ENCODE results near the gene NXN. TPM values are rescaled to one million over a fixed set of nuclear protein-coding genes. Genes with fewer than 3 reads are reported as not detected.

Gene NXN
- total RNA-seq, 1 experiment from 2014 or later: 126 TPM

GRCh38 chr17:1000597-1001461 lies 21.3 kb upstream of the NXN start:
- in situ Hi-C loops (cut with HindIII; ENCODE audit: low pct_unique_long_range_greater_than_20kb, low sequenced_read_pairs) (no loop called here), intact Hi-C loops (cut with micrococcal nuclease; ENCODE audit: unreplicated experiment) (no loop called here)
- no TSS peak for BruUV-seq (replicated peaks)
- H3K27ac ChIP-seq (ENCODE audit: low read length): no peak overlapping the region
- ChIA-PET CTCF (interaction anchor here (0.5 to 0.6 kb wide), 2 partner anchors 51 to 218 kb away, joined by 3 to 10 read pairs; no protein-coding TSS in a partner anchor), POLR2A (no interaction called here)
- ATAC-seq (no peak), DNase-seq (ENCODE audit: low read depth, low spot score) (no peak)
- TF ChIP-seq, protein P1, sequence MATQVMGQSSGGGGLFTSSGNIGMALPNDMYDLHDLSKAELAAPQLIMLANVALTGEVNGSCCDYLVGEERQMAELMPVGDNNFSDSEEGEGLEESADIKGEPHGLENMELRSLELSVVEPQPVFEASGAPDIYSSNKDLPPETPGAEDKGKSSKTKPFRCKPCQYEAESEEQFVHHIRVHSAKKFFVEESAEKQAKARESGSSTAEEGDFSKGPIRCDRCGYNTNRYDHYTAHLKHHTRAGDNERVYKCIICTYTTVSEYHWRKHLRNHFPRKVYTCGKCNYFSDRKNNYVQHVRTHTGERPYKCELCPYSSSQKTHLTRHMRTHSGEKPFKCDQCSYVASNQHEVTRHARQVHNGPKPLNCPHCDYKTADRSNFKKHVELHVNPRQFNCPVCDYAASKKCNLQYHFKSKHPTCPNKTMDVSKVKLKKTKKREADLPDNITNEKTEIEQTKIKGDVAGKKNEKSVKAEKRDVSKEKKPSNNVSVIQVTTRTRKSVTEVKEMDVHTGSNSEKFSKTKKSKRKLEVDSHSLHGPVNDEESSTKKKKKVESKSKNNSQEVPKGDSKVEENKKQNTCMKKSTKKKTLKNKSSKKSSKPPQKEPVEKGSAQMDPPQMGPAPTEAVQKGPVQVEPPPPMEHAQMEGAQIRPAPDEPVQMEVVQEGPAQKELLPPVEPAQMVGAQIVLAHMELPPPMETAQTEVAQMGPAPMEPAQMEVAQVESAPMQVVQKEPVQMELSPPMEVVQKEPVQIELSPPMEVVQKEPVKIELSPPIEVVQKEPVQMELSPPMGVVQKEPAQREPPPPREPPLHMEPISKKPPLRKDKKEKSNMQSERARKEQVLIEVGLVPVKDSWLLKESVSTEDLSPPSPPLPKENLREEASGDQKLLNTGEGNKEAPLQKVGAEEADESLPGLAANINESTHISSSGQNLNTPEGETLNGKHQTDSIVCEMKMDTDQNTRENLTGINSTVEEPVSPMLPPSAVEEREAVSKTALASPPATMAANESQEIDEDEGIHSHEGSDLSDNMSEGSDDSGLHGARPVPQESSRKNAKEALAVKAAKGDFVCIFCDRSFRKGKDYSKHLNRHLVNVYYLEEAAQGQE (IDR thresholded peaks at IDR 0.05; ENCODE audit: insufficient read depth in 1 of 2, low read depth in 2 of 2, low read length in 1 of 2): no peak
- no peak for TF ChIP-seq POLR2AphosphoS5 (IDR thresholded peaks at IDR 0.05; ENCODE audit: low read depth, low read length)
- TF ChIP-seq SIN3A (IDR thresholded peaks at IDR 0.05; ENCODE audit: borderline replicate concordance, insufficient read depth, low read depth, low read length): no peak
- TF ChIP-seq, protein P2, sequence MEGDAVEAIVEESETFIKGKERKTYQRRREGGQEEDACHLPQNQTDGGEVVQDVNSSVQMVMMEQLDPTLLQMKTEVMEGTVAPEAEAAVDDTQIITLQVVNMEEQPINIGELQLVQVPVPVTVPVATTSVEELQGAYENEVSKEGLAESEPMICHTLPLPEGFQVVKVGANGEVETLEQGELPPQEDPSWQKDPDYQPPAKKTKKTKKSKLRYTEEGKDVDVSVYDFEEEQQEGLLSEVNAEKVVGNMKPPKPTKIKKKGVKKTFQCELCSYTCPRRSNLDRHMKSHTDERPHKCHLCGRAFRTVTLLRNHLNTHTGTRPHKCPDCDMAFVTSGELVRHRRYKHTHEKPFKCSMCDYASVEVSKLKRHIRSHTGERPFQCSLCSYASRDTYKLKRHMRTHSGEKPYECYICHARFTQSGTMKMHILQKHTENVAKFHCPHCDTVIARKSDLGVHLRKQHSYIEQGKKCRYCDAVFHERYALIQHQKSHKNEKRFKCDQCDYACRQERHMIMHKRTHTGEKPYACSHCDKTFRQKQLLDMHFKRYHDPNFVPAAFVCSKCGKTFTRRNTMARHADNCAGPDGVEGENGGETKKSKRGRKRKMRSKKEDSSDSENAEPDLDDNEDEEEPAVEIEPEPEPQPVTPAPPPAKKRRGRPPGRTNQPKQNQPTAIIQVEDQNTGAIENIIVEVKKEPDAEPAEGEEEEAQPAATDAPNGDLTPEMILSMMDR (IDR thresholded peaks at IDR 0.05): no peak
- H3K4me3 ChIP-seq (ENCODE audit: low read depth in 2 of 2, low read length in 2 of 2): no peak overlapping the region
- H3K36me3 ChIP-seq (ENCODE audit: control insufficient read depth, insufficient read depth, low read length): peaks cover 6% of the 10 kb centered on the region
- no peaks in the 10 kb centered on the region for H3K27me3 ChIP-seq (ENCODE audit: control insufficient read depth, insufficient read depth, low read length)
- H3K4me1 ChIP-seq (ENCODE audit: control insufficient read depth, insufficient read depth, low read length): peaks cover 64% of the 10 kb centered on the region
- H3K9me3 ChIP-seq (ENCODE audit: control insufficient read depth, insufficient read depth, low read depth, low read length): no peaks in the 10 kb centered on the region

- ATAC-seq (no peak), DNase-seq (ENCODE audit: low read depth, low spot score) (no peak)
- BruUV-seq (replicated peaks): no TSS peak
- Histone ChIP-seq H3K4me1 (ENCODE audit: control insufficient read depth, insufficient read depth, low read length) (peaks cover 40% of the 10 kb centered on the region), H3K4me3 (ENCODE audit: low read depth in 2 of 2, low read length in 2 of 2) (peak overlapping the region; percentile 92 to 98), H3K9me3 (ENCODE audit: control insufficient read depth, insufficient read depth, low read depth, low read length) (no peaks in the 10 kb centered on the region), H3K27me3 (ENCODE audit: control insufficient read depth, insufficient read depth, low read length) (no peaks in the 10 kb centered on the region), H3K27ac (ENCODE audit: low read length) (peak overlapping the region; percentile 82), H3K36me3 (ENCODE audit: control insufficient read depth, insufficient read depth, low read length) (peaks cover 6% of the 10 kb centered on the region)
- in situ Hi-C loops (cut with HindIII; ENCODE audit: low pct_unique_long_range_greater_than_20kb, low sequenced_read_pairs) (no loop called here), intact Hi-C loops (cut with micrococcal nuclease; ENCODE audit: unreplicated experiment) (no loop called here)
- ChIA-PET CTCF (interaction anchor here (0.5 kb wide), 1 partner anchor 268 kb away, joined by 4 read pairs; no protein-coding TSS in a partner anchor), POLR2A (no interaction called here)
- TF ChIP-seq TCF7L2 (IDR thresholded peaks at IDR 0.05; ENCODE audit: low read depth, low read length) (no peak), POLR2AphosphoS5 (IDR thresholded peaks at IDR 0.05; ENCODE audit: low read depth, low read length) (no peak), SIN3A (IDR thresholded peaks at IDR 0.05; ENCODE audit: borderline replicate concordance, insufficient read depth, low read depth, low read length) (no peak)
- TF ChIP-seq, protein P2 (IDR thresholded peaks at IDR 0.05): no peak
- TF ChIP-seq, protein P1 (IDR thresholded peaks at IDR 0.05; ENCODE audit: insufficient read depth in 1 of 2, low read depth in 2 of 2, low read length in 1 of 2): no peak
Observed at GRCh38 chr17:998111-998510, 18.5 kb upstream of the NXN start.

Data from Panc1 (cell line).